Activated gamma-delta T cell treated with anti-CD3 and anti-CD28 coated beads, Interleukin-2, amount 50 U/mL, for 16 hours (primary cell): ENCODE measurements around the gene MYCBP2.
"Not testable (repeated sequence)": the region's sequence is repeated elsewhere in the genome, so short reads cannot be mapped to it uniquely, and the experiment has no call there.

ENCODE experiments used
- DNase-seq: peaks from one replicate; pipeline ENCODE4 v3.0.0-alpha.2; 2020; ENCODE audit warnings: low read depth

MYCBP2 gene

DNA sequence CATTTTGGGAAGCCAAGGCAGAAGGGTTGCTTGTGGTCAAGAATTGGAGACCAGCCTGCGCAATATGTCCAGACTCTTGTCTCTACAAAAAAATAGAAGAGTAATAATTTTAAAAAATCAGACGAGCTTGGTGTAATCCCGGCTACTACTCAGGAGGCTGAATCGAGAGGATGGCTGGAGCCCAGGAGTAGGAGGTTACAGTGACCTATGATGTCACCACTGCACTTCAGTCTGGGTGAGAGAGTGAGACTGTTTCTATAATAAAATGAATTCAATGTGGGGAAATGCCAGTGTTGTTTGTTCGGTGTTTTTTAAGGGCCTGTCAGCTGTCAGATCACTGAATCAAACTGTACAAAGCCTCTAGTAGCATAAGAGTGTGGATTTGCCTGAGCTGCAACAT is 298.7 kb downstream of the MYCBP2 start:
- no peak for DNase-seq

DNA sequence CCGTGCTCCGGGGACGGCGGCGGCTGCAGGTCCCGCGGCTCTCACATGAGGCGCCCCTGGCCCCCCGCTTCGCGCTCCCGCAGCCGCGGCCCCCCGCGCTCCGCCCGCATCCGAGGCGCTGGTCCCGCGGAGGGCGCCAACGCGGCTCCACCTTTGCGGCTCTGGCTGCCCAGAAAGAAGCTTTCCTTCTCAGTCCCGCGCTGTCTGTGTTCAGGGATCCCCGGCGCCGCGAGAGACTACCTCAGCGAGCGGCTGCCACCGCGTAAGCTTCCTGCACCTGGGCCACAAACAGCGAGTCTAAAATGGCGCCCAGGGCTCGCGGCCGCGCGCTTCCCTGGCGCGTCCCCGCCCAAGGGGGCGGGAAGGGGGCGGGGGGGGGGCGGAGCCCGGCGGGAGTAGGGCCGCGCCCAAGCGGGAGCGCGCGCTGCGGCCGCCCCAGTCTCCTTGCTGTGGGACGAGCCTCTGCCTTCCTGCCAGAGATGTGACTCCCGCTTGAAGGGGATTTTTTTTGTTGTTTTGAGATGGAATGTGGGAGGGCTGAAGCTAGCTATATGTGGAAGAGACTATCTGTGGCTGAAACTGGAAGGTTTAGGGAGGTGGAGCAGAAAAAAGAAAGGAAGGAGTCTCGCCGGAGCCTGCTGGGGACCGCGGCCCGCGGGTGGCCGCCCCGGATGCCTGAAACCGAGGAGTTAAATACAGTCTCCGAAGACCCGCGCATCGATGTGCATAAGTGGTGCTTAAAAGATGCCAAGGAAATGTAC is 299.9 kb downstream of the MYCBP2 start, which contains the start of gene FBXL3:
FBXL3 (minus strand) TSS at position 299 of the 761 bp plus-strand sequence. CDS start 5,299 bp downstream, outside the sequence.
- peak; percentile 67 for DNase-seq

DNA sequence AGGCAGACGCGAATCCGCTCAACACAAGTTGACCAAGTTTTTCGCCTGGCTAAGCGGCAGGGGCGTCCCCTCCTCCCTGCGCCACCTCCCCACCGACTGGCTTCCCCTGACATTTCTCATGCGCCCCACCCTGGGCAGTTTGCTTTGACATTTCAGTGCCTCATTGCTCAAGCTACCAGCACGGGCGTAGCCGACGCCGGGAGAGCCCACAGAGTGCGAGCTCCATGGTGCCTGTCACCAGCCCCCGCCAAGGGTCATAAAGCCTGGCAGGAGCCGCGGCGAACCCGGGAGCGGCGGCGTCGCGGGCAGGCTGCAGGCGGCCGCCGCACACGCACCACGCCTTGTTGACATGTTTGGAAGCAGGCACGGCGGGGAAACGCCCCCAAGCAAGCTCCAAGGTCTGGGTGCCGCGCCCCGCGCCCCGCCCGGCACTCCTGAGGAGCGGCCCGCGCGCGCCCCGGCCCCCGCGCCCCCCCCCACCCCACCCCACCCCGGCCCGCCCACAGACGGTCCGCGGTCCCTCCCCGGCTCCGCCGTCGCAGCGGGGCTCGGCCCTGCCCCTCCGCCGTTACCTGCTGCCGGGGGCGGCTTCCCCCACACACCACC is 300.5 kb downstream of the MYCBP2 start:
- peak; percentile 49 for DNase-seq

DNA sequence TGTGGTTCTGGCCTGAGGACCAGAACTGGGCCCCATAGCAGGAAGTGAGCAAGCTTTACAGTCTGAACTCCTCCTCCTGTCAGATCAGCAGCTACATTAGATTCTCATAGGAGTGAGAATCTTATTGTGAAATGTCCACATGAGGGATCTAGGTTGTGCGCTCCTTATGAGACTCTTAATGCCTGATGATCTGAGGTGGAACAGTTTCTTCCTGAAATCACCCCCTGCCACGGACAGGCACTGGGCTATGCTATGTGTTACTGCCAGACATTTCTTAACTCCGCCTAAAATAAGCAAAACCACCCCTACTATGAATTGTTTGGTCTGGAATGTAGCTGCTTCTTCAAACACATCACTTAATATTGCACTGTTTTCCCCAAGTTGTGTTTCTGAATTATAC is 304.6 kb downstream of the MYCBP2 start:
- DNase-seq = no peak

DNA sequence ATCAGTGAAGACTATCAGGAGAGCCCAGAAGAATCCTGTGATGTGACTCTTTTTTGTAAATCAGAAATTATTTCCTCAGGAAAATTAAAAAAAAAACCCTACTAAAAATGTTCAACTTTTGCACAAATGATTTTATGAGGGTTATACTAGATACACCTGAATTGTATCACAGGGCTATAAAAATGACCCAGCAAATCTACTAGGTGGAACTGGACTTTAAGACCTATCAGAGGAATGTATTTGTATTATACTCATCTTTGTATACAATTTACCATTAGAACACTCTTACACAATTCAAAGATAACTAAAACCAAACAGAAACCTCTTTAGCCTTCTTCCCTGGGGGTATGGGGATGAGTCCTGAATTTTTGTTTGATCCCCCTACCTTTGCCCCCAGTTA is 307.1 kb downstream of the MYCBP2 start:
- no peak for DNase-seq

DNA sequence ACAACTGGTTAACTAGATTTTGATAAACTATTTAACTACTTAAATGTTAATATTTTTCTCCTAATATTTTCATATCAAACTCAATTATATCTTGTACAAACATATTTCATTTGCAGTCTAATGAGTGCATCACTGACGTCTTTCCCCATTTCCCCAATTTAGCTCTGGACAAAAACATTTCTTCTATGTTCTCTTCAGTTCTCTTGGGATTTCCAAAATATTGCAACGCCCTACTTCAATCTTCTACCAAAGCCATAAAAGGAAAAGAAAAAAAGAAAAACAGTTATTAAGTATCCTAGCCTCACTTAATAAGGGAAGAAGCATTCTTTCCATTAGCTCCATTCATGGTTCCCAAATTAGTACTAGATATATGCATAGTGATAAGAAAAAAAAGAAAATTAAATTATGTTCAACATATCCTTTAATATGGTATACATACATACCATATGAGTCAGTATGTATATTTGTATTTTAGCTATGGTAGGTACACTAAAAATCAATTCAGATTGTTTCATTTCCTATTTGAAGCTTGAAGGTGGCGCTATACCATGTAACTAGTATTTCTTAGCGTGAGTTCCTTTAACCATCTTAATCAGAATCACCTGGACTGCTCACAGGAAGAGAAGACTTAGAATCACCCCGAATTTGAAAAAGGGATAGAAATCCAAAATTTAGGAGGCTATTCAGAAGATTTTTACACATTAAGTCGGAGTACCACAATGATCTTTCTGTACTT is 309.8 kb downstream of the MYCBP2 start:
- DNase-seq = no peak

DNA sequence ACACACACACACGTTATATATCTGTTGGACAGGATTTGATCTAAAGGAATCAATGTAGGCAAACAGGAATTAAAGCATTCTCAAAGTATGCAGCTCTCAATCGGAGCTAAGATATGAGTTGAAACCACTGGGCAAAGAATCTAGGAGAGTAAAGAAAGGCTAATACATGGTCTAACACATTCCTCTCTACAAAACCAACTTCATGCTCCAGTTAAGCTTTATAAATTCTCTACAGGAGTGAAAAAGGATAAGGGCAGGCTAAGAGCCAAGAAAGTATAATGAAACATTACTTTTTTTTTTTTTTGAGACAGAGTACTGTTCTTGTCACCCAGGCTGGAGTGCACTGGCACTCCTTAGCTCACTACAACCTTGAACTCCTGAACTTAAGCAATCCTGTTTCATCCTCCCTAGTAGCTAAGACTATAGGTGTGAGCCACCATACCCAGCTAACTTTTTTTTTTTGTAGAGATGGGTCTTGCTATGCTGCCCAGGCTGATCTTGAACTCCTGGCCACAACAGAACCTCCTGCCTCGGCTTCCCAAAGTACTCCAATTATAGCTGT is 310.6 kb downstream of the MYCBP2 start:
- DNase-seq = no peak

DNA sequence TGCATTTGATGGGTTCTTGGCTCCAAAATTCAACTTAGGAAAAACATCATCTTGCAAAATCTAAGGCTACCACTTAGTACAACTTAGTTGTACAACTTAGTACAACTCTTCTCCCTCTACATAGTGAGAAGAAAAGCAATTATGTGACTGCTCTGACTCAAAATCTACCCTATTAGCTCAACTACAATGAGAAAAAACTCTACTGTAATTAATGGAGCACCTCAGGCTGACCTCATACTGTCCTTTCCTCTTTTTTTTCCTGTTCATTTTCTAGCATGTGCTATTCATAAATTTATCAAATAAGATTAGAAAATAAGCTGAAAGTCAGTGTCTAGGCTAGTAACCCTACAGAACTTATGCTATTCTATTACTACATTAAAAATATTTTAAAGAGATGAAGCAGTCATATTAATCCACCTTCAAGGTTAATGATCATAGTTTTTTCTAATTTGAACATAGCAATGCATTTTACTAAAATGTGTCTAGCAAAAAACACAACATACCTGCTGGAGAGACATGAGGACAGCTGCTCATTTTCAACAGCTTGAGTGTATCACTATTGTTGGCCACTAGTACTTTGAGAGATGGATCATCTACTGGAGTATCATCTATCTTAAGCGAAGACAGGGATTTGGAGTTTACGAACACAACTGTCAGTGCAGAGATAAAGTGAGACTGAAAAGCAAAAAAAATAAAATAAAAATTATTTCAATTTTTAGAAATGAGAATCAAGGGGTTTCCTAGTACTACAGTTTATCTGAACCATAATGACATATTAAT is 311.8 kb downstream of the MYCBP2 start:
- no peak for DNase-seq

DNA sequence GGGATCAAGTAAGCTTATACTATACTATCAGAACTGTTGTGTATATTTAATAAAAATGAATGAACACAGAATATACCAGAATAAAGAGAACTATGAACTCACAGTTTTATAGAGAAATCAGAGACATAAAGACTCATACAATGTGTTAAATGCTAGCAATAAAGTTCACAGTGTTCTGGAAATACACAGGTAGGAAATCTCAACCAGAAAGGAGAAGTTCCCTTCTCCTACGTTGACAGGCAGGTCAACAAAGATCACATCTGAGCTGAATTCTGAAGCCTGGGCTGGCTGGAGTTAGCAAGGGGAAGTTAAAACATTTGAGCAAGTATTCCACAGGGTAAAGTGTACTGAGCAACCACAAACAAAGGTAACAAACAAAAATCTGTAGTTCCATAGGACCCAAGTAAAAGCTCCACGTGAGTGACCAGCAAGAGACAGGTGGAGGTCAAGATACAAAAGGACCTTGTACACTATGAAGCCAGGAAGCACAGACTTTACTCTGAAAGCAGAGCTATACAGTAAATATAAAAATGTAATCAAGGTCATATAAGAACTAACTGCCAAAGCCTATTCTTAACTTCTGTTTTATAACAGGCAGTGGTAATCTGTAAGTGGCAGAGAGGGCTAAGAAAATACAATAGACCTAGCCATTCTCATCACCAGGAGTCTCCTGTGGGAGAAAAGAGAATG is 312.9 kb downstream of the MYCBP2 start:
- DNase-seq = no peak

DNA sequence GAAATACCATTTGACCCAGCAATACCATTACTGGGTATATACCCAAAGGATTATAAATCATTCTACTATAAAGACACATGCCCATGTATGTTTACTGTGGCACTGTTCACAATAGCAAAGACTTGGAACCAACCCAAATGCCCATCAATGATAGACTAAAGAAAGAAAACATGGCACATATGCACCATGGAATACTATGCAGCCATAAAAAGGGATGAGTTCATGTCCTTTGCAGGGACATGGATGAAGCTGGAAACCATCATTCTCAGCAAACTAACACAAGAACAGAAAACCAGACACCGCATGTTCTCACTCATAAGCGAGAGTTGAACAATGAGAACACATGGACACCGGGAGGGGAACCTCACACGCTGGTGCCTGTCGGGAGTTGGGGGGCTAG is 317.2 kb downstream of the MYCBP2 start:
- DNase-seq = not testable (repeated sequence)

DNA sequence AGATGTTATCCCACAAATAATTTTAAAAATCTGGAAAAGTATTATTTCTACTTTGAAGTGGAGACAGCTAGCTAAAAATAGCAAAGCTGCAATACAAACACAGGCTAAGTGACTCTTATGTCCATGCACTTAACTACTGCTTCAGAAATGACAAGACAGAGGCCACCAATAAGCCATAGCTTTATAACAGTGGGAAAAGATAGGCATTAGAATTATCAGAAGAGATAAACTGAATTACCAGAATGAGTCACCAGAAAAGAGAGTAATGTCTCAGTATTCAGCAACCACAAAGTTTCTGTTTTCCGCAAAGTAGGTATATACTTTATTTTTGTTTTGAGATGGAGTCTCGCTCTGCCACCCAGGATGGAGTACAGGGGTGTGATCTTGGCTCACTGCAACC is 317.9 kb downstream of the MYCBP2 start:
- DNase-seq = no peak

DNA sequence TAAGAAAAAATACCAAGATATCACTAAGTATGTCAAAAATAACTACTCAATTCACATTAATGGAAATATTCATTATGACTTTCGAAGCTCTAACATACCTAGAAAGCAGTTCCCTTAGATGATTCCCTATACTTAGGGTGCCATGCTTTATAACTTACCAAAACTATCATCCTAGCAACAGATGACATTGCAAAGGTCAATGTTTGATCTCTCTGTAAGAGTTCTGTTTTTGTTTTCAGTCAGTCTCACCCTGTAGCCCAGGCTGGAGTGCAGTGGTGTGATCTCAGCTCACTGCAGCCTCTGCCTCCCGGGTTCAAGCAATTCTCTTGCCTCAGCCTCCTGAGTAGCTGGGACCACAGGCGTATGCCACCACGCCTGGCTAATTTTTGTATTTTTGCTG is 318.6 kb downstream of the MYCBP2 start:
- not testable (repeated sequence) for DNase-seq

DNA sequence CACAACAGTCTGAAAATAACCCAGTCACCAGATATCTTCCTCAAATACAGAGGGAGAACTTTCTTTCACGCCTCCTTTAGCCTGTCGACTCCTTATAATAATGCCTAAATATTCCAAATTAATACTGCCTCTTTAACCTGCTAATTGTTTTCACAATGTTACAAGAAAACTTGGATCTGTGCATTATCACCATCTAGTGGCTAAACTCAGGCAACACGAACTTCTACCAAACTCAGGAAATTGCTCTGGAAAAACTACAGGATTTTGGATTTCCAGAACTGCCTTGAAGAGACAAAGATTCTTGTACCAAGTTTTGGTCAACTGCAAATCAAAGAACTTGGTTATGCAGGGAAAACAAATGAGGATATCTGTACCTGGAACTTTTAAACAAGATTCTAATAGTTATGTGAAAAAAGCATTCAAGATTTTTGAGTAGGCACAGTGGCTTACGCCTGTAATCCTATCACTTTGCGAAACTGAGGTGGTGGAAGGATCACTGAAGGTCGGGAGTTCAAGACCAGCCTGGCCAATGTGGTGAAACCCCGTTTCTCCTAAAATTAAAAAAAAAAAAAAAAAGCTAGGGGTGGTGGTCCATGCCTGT is 324.2 kb downstream of the MYCBP2 start:
- no peak for DNase-seq

DNA sequence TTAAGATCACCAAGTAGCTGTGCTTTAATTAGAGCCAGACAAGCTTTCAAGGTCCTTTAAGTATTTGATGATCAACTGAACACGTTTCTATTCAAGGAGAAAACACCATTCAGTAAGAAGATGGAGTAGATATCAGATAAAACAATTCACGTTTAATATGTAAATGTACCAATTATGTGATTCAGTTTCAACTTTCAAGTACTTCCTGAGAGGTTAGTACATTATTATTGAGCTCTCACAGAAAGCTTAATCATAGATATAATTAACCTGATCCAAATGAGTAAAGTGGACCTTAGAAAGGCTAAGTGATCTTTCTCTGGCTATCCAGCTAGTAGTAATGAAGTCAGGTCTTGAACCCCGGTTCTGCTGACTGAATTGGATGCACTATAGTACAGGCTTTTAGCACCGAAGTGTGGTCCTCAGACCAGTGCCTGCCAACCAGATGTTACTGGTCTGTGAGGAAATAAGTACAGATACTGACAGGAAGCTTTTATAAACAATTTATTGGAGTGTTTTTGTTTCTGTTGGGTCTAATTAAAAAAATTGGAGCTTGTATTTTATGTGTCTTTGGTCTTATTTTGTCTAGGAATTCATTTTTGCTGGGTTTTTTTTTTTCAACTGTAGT is 324.8 kb downstream of the MYCBP2 start:
- DNase-seq = no peak

DNA sequence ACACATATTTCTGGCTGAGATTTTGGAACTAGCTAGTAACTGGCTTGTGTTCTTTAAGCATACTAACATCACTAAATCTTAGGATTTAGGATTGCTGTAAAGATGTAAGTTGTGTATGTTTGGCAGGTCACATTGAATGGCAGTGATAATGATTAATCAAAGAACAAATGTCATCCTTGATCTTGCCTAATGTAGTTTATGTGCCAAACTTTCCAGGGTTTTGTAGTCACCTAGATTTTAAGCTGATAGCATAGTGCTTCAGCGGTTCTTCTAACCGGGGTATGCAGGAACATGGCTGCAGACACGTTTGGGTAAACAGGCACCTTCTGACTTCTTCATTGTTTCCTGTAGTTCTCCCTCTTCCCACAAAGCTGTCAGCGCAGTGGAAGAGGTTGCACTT is 325.4 kb downstream of the MYCBP2 start:
- DNase-seq = no peak

DNA sequence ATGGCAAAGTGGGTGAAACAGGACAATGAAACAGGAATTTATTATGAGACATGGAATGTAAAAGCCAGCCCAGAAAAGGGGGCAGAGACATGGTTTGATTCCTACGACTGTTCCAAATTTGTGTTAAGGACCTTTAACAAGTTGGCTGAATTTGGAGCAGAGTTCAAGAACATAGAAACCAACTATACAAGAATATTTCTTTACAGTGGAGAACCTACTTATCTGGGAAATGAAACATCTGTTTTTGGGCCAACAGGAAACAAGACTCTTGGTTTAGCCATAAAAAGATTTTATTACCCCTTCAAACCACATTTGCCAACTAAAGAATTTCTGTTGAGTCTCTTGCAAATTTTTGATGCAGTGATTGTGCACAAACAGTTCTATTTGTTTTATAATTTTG is 326.4 kb downstream of the MYCBP2 start:
- DNase-seq = no peak
